HepG2 (cell line): Measurements from ENCODE around the gene NFIC. TPM values are rescaled to one million over a fixed set of nuclear protein-coding genes. Genes with fewer than 3 reads are reported as not detected.

Experiments used
- DMTF1 ChIP-seq: sonication (generic); formaldehyde crosslinking; IDR thresholded peaks from 2 replicates; pipeline ENCODE4 v1.4.0; 2020; ENCODE audit warnings: mild to moderate bottlenecking, missing genetic modification reagents
- GTF2F1 ChIP-seq: fragments of 150-350 bp; IDR thresholded peaks from 2 replicates; pipeline ENCODE4 v1.6.1; 2014; ENCODE audit warnings: low read length
- HOXA3 ChIP-seq: sonication (generic); formaldehyde crosslinking; IDR thresholded peaks from 2 replicates; pipeline ENCODE4 v1.5.0; 2020; ENCODE audit warnings: missing genetic modification reagents
- KDM2A ChIP-seq: sonication (generic); formaldehyde crosslinking; IDR thresholded peaks from 2 replicates; pipeline ENCODE4 v1.4.0; 2020; ENCODE audit warnings: low read depth, missing genetic modification reagents, borderline replicate concordance
- MEIS1 ChIP-seq: sonication (generic); formaldehyde crosslinking; IDR thresholded peaks from 2 replicates; pipeline ENCODE4 v1.9.0; 2021; ENCODE audit warnings: mild to moderate bottlenecking, missing genetic modification reagents, moderate library complexity, borderline replicate concordance
- NFKB2 ChIP-seq: sonication (generic); formaldehyde crosslinking; IDR thresholded peaks from 2 replicates; pipeline ENCODE4 v1.4.0; 2020; ENCODE audit warnings: missing genetic modification reagents, borderline replicate concordance
- POLR2AphosphoS2 ChIP-seq: IDR thresholded peaks from 2 replicates; pipeline ENCODE4 v1.6.1; 2011; ENCODE audit warnings: low read depth, low read length, improper control_type of control experiment
- REPIN1 ChIP-seq: sonication (generic); formaldehyde crosslinking; IDR thresholded peaks from 2 replicates; pipeline ENCODE4 v1.8.0; 2022; ENCODE audit warnings: missing genetic modification reagents, low read depth, mild to moderate bottlenecking, borderline replicate concordance
- RFXAP ChIP-seq: sonication (generic); formaldehyde crosslinking; IDR thresholded peaks from 2 replicates; pipeline ENCODE4 v1.4.0; 2020; ENCODE audit warnings: missing genetic modification reagents, borderline replicate concordance
- SNAPC4 ChIP-seq: sonication (generic); formaldehyde crosslinking; IDR thresholded peaks from 2 replicates; pipeline ENCODE4 v1.4.0; 2020; ENCODE audit warnings: mild to moderate bottlenecking, missing genetic modification reagents
- SP5 ChIP-seq: IDR thresholded peaks from 2 replicates; pipeline ENCODE4 v1.6.1; 2016; ENCODE audit warnings: low read depth, borderline replicate concordance
- TFAP4 ChIP-seq: sonication (generic); IDR thresholded peaks from 2 replicates; pipeline ENCODE4 v1.6.1; 2016; ENCODE audit warnings: low read depth, borderline replicate concordance
- ZFP41 ChIP-seq: sonication (generic); formaldehyde crosslinking; IDR thresholded peaks from 2 replicates; pipeline ENCODE4 v1.4.0; 2020; ENCODE audit warnings: mild to moderate bottlenecking, missing genetic modification reagents, borderline replicate concordance
- ZNF225 ChIP-seq: sonication (generic); formaldehyde crosslinking; IDR thresholded peaks from 2 replicates; pipeline ENCODE4 v1.4.0; 2020; ENCODE audit warnings: mild to moderate bottlenecking, missing genetic modification reagents
- ZNF546 ChIP-seq: sonication (generic); formaldehyde crosslinking; conservative IDR thresholded peaks from 2 replicates; pipeline ENCODE4 v1.8.1; 2023; ENCODE audit warnings: mild to moderate bottlenecking, missing genetic modification reagents
- ZNF556 ChIP-seq: sonication (generic); formaldehyde crosslinking; IDR thresholded peaks from 2 replicates; pipeline ENCODE4 v1.4.0; 2020; ENCODE audit warnings: mild to moderate bottlenecking, missing genetic modification reagents, borderline replicate concordance
- ZNF782 ChIP-seq: sonication (generic); formaldehyde crosslinking; IDR thresholded peaks from 2 replicates; pipeline ENCODE4 v1.4.0; 2020; ENCODE audit warnings: missing genetic modification reagents, mild to moderate bottlenecking, borderline replicate concordance
- polyA plus RNA-seq, 8 experiments: library from polyadenylated mRNA; depleted of rRNA in 3 of 8; stranded (reverse) in 7 of 8; unstranded in 1 of 8; fragments of >200 nt; fragmentation: Illumina TruSeq in 4 of 8; extraction: Trizol in 4 of 8; gene quantifications; 2 replicates each; pipeline versions ENCODE4 v1.2.1 to v1.2.3, GENCODE V29; 2011 to 2016; ENCODE audit warnings: low read depth in 4 of 8, missing spikeins in 1 of 8, mixed read lengths in 1 of 8; ENCODE audit not compliant: insufficient read depth in 1 of 8
- total RNA-seq, 5 experiments: library from RNA; depleted of rRNA; stranded (reverse); fragments of >200 nt; fragmentation: Illumina TruSeq; extraction: Trizol; gene quantifications; 2 replicates each; pipeline ENCODE4 v1.2.3, GENCODE V29; 2016; ENCODE audit warnings: low read depth in 1 of 5
- TF ChIP-seq, protein P1 (sequence below): sonication (generic); formaldehyde crosslinking; IDR thresholded peaks from 2 replicates; pipeline ENCODE4 v1.8.0; 2022; ENCODE audit warnings: mild to moderate bottlenecking, missing genetic modification reagents

The NFIC gene
- total and polyA plus RNA-seq, 2 of the 13 experiments (the other 11 are each of a cell fraction or from before 2014, with no cell fraction given), result 1.3 to 2.5 TPM

DNA sequence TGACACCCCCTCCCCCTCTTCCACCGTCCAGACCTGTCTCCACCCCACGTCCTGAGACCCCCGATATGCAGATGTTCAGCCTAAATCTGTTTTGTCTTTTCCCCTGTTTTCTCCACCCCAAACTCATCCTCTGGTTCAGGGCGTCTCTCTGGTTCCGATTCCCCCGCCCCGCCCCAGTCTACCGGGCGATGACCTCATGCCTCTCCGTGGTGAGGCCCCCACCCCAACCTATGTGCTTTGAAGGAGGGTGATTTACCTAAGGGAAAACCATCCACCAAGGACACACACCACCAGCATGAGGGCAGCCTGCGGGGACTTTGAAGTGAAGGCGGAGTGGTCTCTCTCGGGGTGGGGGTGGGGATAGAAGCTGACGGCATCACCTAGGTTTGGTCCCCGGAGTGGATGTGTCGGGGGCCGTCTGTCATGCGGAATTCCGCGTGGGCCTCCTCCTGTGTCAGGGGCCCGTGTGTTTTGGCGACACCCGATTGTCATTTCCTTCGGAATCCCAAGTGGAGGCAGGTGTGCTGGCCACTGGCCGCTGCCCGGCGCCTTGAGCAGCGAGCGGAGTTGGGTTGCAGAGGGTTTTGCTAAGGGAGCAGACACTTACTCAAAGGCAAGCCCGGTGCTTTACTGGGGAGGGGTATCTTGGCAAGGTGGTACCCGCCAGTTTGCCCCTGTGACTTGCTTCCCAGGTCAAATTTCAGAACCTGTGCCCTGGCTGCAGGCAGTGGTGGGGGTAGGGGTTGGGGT lies 141.2 kb downstream of the NFIC start (continued):
- TF ChIP-seq SNAPC4 (no peak), HOXA3 (CRISPR knock-in tag) (0 out of 2 replicates have a peak, but pooled peaks have one; percentile 29), NFKB2 (CRISPR knock-in tag) (no peak), ZFP41 (CRISPR knock-in tag) (no peak), ZNF556 (CRISPR knock-in tag) (no peak), KDM2A (CRISPR knock-in tag) (no peak), ZNF225 (no peak), ZNF546 (CRISPR knock-in tag) (no peak), POLR2AphosphoS2 (no peak), RFXAP (no peak), DMTF1 (CRISPR knock-in tag) (no peak), GTF2F1 (no peak), REPIN1 (CRISPR knock-in tag) (no peak), MEIS1 (CRISPR knock-in tag) (no peak), ZNF782 (CRISPR knock-in tag) (no peak), TFAP4 (no peak), SP5 (CRISPR knock-in tag) (peak; percentile 35; the same call in 1 of the 2 replicates)
- TF ChIP-seq, protein P1, sequence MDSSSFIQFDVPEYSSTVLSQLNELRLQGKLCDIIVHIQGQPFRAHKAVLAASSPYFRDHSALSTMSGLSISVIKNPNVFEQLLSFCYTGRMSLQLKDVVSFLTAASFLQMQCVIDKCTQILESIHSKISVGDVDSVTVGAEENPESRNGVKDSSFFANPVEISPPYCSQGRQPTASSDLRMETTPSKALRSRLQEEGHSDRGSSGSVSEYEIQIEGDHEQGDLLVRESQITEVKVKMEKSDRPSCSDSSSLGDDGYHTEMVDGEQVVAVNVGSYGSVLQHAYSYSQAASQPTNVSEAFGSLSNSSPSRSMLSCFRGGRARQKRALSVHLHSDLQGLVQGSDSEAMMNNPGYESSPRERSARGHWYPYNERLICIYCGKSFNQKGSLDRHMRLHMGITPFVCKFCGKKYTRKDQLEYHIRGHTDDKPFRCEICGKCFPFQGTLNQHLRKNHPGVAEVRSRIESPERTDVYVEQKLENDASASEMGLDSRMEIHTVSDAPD (CRISPR knock-in tag), result no peak
